ENCODE data around the gene RPS17.

DNA sequence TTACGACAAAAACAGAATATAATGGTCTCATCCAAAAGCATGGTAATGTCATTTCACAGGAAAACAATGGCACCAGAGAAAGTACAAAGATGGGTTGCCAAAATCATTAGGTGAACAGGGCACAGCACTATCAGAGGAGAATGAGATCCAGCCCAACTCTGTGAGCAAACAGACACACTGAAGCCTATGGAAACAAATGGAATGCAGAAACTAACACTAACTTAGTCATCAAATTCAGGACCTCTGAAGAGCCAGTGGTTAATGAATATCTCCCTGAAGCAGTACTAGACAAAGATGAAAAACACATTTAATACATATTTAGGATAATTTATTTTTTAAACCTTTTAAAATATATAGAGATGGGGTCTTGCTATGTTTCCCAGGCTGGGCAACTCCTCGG is 14.6 kb upstream of the RPS17 start:
- TF ChIP-seq, protein P1, sequence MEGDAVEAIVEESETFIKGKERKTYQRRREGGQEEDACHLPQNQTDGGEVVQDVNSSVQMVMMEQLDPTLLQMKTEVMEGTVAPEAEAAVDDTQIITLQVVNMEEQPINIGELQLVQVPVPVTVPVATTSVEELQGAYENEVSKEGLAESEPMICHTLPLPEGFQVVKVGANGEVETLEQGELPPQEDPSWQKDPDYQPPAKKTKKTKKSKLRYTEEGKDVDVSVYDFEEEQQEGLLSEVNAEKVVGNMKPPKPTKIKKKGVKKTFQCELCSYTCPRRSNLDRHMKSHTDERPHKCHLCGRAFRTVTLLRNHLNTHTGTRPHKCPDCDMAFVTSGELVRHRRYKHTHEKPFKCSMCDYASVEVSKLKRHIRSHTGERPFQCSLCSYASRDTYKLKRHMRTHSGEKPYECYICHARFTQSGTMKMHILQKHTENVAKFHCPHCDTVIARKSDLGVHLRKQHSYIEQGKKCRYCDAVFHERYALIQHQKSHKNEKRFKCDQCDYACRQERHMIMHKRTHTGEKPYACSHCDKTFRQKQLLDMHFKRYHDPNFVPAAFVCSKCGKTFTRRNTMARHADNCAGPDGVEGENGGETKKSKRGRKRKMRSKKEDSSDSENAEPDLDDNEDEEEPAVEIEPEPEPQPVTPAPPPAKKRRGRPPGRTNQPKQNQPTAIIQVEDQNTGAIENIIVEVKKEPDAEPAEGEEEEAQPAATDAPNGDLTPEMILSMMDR (conservative IDR thresholded peaks at IDR 0.05; ENCODE audit: low read depth, low read length), result no peak
- TF ChIP-seq RAD21 (IDR thresholded peaks at IDR 0.05; ENCODE audit: low read length) (no peak), MAFK (IDR thresholded peaks at IDR 0.05; ENCODE audit: low read depth, low read length) (no peak), FOS (IDR thresholded peaks at IDR 0.05; ENCODE audit: low read depth, low read length) (no peak), POLR2A (IDR thresholded peaks at IDR 0.05; ENCODE audit: low read depth, low read length) (no peak), MAZ (IDR thresholded peaks at IDR 0.05; ENCODE audit: borderline replicate concordance, low read depth, low read length) (no peak), NFE2L2 (IDR thresholded peaks at IDR 0.05; ENCODE audit: low read depth, low read length) (no peak), RCOR1 (IDR thresholded peaks at IDR 0.05; ENCODE audit: insufficient replicate concordance, low read length) (no peak), CEBPB (IDR thresholded peaks at IDR 0.05; ENCODE audit: low read depth, low read length) (no peak), RFX5 (IDR thresholded peaks at IDR 0.05; ENCODE audit: low read depth, low read length) (no peak), SMC3 (IDR thresholded peaks at IDR 0.05; ENCODE audit: low read depth, low read length) (no peak)
- TF ChIP-seq, protein P2, sequence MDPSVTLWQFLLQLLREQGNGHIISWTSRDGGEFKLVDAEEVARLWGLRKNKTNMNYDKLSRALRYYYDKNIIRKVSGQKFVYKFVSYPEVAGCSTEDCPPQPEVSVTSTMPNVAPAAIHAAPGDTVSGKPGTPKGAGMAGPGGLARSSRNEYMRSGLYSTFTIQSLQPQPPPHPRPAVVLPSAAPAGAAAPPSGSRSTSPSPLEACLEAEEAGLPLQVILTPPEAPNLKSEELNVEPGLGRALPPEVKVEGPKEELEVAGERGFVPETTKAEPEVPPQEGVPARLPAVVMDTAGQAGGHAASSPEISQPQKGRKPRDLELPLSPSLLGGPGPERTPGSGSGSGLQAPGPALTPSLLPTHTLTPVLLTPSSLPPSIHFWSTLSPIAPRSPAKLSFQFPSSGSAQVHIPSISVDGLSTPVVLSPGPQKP (IDR thresholded peaks at IDR 0.05; ENCODE audit: borderline replicate concordance, low read depth, low read length), result no peak
- TF ChIP-seq, protein P3, sequence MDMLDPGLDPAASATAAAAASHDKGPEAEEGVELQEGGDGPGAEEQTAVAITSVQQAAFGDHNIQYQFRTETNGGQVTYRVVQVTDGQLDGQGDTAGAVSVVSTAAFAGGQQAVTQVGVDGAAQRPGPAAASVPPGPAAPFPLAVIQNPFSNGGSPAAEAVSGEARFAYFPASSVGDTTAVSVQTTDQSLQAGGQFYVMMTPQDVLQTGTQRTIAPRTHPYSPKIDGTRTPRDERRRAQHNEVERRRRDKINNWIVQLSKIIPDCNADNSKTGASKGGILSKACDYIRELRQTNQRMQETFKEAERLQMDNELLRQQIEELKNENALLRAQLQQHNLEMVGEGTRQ (IDR thresholded peaks at IDR 0.05; ENCODE audit: low read depth, low read length), result no peak

Data from IMR-90 (cell line).